WI38 (cell line): ENCODE results near the gene ADCK1.

ENCODE experiments used
- H3K4me3 ChIP-seq: 2 replicates; pipeline ENCODE4 v1.5.1; 2011; ENCODE audit warnings: low read depth, mild to moderate bottlenecking, control low read depth, low read length
- TF ChIP-seq, protein P1 (sequence below): IDR thresholded peaks from 2 replicates; pipeline ENCODE4 v1.5.1; 2012; ENCODE audit warnings: low read depth, mild to moderate bottlenecking, control low read depth, low read length

The ADCK1 gene

GRCh38 chr14:77838831-77839511, 39.1 kb downstream of the ADCK1 start:
- H3K4me3 ChIP-seq, result no peak overlapping the region
- TF ChIP-seq, protein P1, sequence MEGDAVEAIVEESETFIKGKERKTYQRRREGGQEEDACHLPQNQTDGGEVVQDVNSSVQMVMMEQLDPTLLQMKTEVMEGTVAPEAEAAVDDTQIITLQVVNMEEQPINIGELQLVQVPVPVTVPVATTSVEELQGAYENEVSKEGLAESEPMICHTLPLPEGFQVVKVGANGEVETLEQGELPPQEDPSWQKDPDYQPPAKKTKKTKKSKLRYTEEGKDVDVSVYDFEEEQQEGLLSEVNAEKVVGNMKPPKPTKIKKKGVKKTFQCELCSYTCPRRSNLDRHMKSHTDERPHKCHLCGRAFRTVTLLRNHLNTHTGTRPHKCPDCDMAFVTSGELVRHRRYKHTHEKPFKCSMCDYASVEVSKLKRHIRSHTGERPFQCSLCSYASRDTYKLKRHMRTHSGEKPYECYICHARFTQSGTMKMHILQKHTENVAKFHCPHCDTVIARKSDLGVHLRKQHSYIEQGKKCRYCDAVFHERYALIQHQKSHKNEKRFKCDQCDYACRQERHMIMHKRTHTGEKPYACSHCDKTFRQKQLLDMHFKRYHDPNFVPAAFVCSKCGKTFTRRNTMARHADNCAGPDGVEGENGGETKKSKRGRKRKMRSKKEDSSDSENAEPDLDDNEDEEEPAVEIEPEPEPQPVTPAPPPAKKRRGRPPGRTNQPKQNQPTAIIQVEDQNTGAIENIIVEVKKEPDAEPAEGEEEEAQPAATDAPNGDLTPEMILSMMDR, result no peak

- no peak overlapping the region for H3K4me3 ChIP-seq
- TF ChIP-seq, protein P1, result no peak
Measured at GRCh38 chr14:77843195-77843594, 43.3 kb downstream of the ADCK1 start.

DNA sequence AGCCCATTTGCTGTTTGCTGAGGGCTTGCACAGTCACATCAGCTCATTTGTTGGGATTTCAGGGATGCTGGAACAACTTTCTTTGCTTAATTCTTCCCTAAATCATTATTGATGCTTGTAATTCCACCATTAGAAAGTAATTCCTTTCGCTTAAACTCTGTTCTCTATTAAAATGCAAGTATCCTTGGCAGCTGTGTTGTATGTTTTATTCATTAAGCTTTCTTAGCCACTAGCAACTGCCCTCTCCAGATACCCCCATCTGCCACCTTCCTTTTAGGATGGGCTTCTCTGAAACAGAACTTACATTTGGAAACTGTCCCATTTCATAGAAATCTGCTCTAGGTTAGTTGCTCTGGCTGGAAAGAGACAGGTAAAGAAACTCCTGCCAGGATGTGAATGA, 43.7 kb downstream of the ADCK1 start:
- TF ChIP-seq, protein P1, result no peak
- H3K4me3 ChIP-seq, result no peak overlapping the region

DNA sequence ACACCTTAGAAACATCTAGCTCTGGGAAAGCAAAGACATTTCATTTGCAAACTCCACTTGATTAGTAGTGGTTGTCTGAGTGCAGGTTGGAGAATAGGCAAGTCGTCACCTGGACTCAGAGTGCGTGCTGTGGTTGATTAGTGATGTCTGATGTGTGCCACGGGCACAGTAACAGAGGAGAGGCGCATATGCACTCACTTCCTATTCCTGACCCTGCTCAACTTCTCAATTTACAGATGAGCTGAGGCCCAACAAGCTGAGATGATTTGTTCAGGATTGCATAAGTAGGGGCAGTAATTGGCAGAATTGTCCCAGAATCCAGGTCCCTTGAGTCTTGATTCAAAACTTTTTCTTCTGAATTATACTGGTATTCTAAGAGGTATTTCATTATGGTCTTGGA, 44.9 kb downstream of the ADCK1 start:
- TF ChIP-seq, protein P1, result no peak
- no peak overlapping the region for H3K4me3 ChIP-seq

DNA sequence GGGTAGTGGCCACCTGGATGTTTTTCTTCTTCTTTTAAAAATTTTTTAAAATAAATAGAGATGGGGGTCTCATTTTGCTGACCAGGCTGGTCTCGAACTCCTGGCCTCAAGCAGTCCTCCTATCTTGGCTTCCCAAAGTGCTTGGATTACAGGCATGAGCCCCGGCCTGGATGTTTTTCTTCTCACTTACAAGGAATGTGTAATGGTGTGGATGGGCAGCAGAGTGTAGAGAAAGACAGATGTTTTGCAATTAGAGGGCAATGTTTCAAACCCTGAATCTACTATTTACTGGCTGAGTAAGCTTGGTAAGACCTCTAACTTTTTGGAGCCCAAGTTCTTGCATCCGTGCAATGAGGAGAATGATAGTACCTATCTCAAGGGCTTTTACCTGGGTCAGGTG, 48.1 kb downstream of the ADCK1 start:
- TF ChIP-seq, protein P1, result no peak
- H3K4me3 ChIP-seq, result no peak overlapping the region

DNA sequence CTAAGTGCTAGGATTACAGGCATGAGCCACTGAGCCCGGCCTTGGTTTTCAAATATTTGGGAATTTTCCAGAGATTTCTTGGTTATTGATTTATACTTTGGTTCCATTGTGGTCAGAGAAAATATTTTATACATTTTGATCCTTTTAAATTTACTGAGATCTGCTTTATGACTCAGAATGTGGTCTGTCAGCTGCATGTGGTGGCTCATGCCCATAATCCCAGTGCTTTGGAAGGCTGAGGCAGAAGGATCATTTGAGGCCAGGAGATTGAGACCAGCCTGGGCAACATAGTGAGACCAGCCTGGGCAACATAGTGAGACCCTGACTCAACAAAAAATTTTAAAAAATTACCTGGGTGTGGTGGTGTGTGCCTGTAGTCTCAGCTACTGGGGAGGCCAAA, 49.8 kb downstream of the ADCK1 start:
- no peak overlapping the region for H3K4me3 ChIP-seq
- TF ChIP-seq, protein P1, result no peak

- TF ChIP-seq, protein P1, result no peak
Measured at GRCh38 chr14:77853919-77854318, 54.0 kb downstream of the ADCK1 start.

More at GRCh38 chr14:77853919-77854318, 54.0 kb downstream of the ADCK1 start:
- no peak overlapping the region for H3K4me3 ChIP-seq
